ENCODE results near the gene PRIM2.
"Not testable (repeated sequence)": the region's sequence is repeated elsewhere in the genome, so short reads cannot be mapped to it uniquely, and the experiment has no call there.

PRIM2 gene

GRCh38 chr6:57658526-57658925, 341.1 kb downstream of the PRIM2 start:
- not testable (repeated sequence) for DNase-seq

- DNase-seq, result not testable (repeated sequence)
Observed at GRCh38 chr6:57659794-57660193, 342.4 kb downstream of the PRIM2 start.

DNA sequence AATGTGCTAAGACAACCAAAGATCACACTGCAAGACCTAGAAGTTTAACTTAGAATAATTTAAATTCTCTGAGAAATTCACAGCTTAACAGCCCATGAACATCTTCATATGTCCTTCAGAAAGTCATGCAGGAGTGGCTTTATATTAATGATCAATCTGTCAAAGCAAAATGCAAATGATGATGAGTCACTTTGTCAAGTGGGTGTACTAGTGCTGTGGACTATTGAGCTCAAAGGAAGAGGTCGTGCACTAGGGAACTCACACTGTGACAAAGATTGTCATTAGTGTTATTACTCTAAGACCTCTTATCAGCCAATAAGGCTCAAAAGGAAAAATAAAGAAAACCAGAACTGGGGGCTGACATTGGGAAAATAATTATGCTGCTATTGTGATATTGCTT, 343.5 kb downstream of the PRIM2 start:
- DNase-seq, result not testable (repeated sequence)

- not testable (repeated sequence) for DNase-seq
Observed at GRCh38 chr6:57668108-57668507, 350.7 kb downstream of the PRIM2 start.

GRCh38 chr6:57671237-57671636, 353.8 kb downstream of the PRIM2 start:
- DNase-seq, result not testable (repeated sequence)

- not testable (repeated sequence) for DNase-seq
Observed at GRCh38 chr6:57671937-57672627, 354.7 kb downstream of the PRIM2 start.

DNA sequence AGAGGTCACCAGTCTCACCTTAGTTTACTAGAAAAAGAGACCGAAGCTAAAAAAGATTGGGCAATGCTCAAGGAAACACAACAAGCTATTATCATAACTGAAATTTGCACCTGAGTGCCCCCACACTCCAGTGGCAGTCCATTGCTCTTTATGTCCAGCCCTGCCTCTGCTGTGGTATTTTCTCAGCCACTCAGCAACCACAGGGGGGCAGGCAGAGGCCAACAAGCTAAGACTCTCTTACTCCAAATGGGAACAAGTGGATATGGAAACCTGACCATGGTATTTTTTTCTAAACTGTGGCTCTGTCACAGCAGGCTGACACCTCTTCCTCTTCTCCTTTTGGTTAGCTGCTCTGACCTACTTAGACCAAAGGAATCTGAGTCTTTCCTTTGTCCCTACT, 355.9 kb downstream of the PRIM2 start:
- not testable (repeated sequence) for DNase-seq

DNA sequence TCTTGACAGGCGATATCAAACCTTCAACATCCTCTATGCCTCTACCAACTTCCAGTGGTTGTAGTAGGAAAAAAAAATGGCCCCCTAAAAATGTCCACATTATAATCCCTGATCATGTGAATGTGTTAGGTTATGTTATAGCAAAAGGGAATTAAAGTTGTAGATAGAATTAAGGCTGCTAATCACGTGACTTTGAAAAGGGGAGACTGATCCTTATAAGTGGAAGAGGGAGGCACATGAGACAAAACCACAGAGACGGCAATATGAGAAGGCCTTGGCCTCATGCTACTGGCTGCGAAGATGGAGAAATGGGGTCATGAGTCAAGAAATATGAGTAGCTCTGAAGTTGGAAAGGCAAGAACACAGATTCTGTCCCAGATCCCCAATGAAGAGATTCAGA, 358.0 kb downstream of the PRIM2 start:
- not testable (repeated sequence) for DNase-seq

GRCh38 chr6:57696382-57696781, 379.0 kb downstream of the PRIM2 start:
- not testable (repeated sequence) for DNase-seq
